ENCODE measurements around the gene SRRM5. TPM values are rescaled to one million over a fixed set of nuclear protein-coding genes. Genes with fewer than 3 reads are reported as not detected.

The SRRM5 gene
- total and polyA plus RNA-seq, 2 experiments from 2014 or later: 0.08 TPM; not detected in 1

DNA sequence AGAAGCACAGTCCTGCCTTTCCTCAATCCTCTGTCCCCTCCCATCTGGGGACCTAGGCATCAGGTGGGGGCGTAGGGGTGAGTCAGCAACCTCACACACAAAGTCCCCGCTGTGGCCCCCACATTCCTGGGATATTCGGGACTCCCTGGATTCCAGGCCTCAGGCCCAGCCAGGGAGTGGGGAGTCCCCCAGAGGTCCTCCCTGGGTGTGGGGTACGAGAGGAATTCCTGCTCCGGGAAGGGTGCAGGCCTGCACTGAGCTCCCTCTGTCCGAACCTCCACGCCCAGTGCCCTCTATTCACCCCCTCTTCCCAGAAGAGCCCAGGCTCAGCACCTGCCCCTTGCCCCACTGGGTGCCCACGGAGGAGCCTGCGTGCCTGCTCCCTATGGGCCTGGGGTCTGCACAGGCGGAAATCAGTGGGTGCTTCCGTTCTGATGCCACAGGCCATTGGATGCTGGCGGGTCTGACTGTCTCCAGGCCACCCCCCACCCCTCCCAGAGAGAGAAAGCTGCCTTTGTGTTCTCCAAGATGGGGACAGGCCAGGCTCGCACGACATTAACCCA, 24.3 kb downstream of the SRRM5 start:
- H3K79me2 ChIP-seq (replicated peaks; ENCODE audit: insufficient read depth): no peaks in the 10 kb centered on the region
- Mint-ChIP-seq H3K36me3 (ENCODE audit: low read depth) (peaks cover 11% of the 10 kb centered on the region; the same call in 2 of the 3 replicates), H3K27ac (no peak overlapping the region), H3K4me3 (peak overlapping the region; percentile 58), H3K27me3 (ENCODE audit: insufficient read depth, low read depth, poor library complexity) (peaks cover 56% of the 10 kb centered on the region), H3K4me1 (peaks cover 32% of the 10 kb centered on the region), H3K9me3 (peaks cover 3% of the 10 kb centered on the region; the same call in 1 of the 3 replicates)
- H3K36me3 ChIP-seq (ENCODE audit: insufficient read depth): no peaks in the 10 kb centered on the region
- peaks cover 33% of the 10 kb centered on the region for H3K4me1 ChIP-seq (ENCODE audit: insufficient read depth)
- peaks cover 9% of the 10 kb centered on the region; the same call in 1 of the 2 replicates for H4K20me1 ChIP-seq (replicated peaks; ENCODE audit: insufficient read depth)
- H3F3A ChIP-seq (replicated peaks; ENCODE audit: low read depth): 0 out of 2 replicates have a peak, but pooled peaks cover 3% of the 10 kb centered on the region
- peak; percentile 90 for DNase-seq (ENCODE audit: low spot score)
- peak overlapping the region; percentile 99 for H3K4me2 ChIP-seq
- peak; percentile 60 for ATAC-seq
- TF ChIP-seq EZH2 (IDR thresholded peaks at IDR 0.05; ENCODE audit: low read depth, unreplicated experiment) (no peak), CREB1 (CRISPR knock-in tag; IDR thresholded peaks at IDR 0.05; ENCODE audit: low read depth) (0 out of 2 replicates have a peak, but pooled peaks have one; percentile 3)
- TF ChIP-seq, protein P1, sequence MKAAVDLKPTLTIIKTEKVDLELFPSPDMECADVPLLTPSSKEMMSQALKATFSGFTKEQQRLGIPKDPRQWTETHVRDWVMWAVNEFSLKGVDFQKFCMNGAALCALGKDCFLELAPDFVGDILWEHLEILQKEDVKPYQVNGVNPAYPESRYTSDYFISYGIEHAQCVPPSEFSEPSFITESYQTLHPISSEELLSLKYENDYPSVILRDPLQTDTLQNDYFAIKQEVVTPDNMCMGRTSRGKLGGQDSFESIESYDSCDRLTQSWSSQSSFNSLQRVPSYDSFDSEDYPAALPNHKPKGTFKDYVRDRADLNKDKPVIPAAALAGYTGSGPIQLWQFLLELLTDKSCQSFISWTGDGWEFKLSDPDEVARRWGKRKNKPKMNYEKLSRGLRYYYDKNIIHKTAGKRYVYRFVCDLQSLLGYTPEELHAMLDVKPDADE (IDR thresholded peaks at IDR 0.05): no peak
- H3K27me3 ChIP-seq (ENCODE audit: insufficient read depth): peaks cover 37% of the 10 kb centered on the region
- H3K4me3 ChIP-seq: peak overlapping the region; percentile 83
- no peak overlapping the region for H2AFZ ChIP-seq
- H3K9me2 ChIP-seq (ENCODE audit: insufficient read depth): no peaks in the 10 kb centered on the region
- 0 out of 2 replicates have a peak overlapping the region, but pooled peaks have one; percentile 45 for H3K27ac ChIP-seq (ENCODE audit: low read depth)

DNA sequence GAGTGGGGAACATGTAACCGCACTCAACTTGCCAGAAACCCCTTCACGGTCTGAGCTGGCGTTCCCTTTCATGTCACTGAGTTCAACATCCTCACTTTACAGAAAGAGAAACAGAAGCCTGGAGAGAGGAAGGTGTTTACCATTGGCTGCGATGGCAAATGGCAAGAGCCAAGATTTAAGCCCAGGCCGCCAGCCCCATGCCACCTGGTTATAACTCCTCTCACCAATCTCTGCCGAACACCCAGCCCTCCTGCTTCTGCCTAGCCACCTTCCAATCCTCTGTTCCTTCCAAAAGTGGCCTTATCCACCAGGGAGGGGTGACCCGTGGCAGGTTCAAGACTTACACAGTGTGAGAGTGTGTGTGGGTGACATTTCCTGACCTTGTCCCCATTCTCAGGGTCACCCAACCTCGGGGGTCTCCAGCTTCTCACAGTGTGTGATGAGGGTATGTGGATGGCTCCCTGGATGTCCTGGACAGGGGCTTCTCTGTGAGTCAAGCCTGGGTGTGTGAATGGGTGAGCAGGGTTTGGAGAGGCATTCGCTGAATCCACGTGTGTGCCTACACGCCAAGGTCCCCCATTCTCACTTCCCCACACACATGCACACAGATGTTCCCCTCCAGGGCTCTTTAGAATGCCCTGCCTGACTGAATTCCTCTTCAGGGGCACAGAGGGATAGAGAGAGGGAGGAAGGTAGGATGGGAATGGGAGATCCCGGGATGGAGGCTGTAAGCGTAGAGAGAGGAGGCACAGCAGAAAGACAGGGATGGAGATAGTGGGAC, 26.5 kb downstream of the SRRM5 start:
- Histone ChIP-seq H3K79me2 (replicated peaks; ENCODE audit: insufficient read depth) (no peaks in the 10 kb centered on the region), H2AFZ (no peak overlapping the region), H3K4me3 (peak overlapping the region; percentile 64), H3F3A (replicated peaks; ENCODE audit: low read depth) (0 out of 2 replicates have a peak, but pooled peaks cover 3% of the 10 kb centered on the region), H4K20me1 (replicated peaks; ENCODE audit: insufficient read depth) (peaks cover 4% of the 10 kb centered on the region; the same call in 1 of the 2 replicates), H3K4me2 (peak overlapping the region; percentile 83), H3K4me1 (ENCODE audit: insufficient read depth) (peaks cover 33% of the 10 kb centered on the region), H3K36me3 (ENCODE audit: insufficient read depth) (no peaks in the 10 kb centered on the region), H3K27me3 (ENCODE audit: insufficient read depth) (peaks cover 52% of the 10 kb centered on the region), H3K9me2 (ENCODE audit: insufficient read depth) (no peaks in the 10 kb centered on the region), H3K27ac (ENCODE audit: low read depth) (no peak overlapping the region)
- H3K4me1 Mint-ChIP-seq: peaks cover 33% of the 10 kb centered on the region
- peaks cover 6% of the 10 kb centered on the region; the same call in 2 of the 3 replicates for H3K9me3 Mint-ChIP-seq
- peaks cover 13% of the 10 kb centered on the region; the same call in 2 of the 3 replicates for H3K36me3 Mint-ChIP-seq (ENCODE audit: low read depth)
- no peak overlapping the region for H3K27ac Mint-ChIP-seq
- peak overlapping the region; percentile 84 for H3K4me3 Mint-ChIP-seq
- H3K27me3 Mint-ChIP-seq (ENCODE audit: insufficient read depth, low read depth, poor library complexity): peaks cover 60% of the 10 kb centered on the region
- DNase-seq (ENCODE audit: low spot score) (no peak), ATAC-seq (no peak)
- TF ChIP-seq, protein P2, sequence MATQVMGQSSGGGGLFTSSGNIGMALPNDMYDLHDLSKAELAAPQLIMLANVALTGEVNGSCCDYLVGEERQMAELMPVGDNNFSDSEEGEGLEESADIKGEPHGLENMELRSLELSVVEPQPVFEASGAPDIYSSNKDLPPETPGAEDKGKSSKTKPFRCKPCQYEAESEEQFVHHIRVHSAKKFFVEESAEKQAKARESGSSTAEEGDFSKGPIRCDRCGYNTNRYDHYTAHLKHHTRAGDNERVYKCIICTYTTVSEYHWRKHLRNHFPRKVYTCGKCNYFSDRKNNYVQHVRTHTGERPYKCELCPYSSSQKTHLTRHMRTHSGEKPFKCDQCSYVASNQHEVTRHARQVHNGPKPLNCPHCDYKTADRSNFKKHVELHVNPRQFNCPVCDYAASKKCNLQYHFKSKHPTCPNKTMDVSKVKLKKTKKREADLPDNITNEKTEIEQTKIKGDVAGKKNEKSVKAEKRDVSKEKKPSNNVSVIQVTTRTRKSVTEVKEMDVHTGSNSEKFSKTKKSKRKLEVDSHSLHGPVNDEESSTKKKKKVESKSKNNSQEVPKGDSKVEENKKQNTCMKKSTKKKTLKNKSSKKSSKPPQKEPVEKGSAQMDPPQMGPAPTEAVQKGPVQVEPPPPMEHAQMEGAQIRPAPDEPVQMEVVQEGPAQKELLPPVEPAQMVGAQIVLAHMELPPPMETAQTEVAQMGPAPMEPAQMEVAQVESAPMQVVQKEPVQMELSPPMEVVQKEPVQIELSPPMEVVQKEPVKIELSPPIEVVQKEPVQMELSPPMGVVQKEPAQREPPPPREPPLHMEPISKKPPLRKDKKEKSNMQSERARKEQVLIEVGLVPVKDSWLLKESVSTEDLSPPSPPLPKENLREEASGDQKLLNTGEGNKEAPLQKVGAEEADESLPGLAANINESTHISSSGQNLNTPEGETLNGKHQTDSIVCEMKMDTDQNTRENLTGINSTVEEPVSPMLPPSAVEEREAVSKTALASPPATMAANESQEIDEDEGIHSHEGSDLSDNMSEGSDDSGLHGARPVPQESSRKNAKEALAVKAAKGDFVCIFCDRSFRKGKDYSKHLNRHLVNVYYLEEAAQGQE (IDR thresholded peaks at IDR 0.05; ENCODE audit: unreplicated experiment): no peak
- TF ChIP-seq JUNB (IDR thresholded peaks at IDR 0.05; ENCODE audit: unreplicated experiment): no peak
- TF ChIP-seq, protein P3, sequence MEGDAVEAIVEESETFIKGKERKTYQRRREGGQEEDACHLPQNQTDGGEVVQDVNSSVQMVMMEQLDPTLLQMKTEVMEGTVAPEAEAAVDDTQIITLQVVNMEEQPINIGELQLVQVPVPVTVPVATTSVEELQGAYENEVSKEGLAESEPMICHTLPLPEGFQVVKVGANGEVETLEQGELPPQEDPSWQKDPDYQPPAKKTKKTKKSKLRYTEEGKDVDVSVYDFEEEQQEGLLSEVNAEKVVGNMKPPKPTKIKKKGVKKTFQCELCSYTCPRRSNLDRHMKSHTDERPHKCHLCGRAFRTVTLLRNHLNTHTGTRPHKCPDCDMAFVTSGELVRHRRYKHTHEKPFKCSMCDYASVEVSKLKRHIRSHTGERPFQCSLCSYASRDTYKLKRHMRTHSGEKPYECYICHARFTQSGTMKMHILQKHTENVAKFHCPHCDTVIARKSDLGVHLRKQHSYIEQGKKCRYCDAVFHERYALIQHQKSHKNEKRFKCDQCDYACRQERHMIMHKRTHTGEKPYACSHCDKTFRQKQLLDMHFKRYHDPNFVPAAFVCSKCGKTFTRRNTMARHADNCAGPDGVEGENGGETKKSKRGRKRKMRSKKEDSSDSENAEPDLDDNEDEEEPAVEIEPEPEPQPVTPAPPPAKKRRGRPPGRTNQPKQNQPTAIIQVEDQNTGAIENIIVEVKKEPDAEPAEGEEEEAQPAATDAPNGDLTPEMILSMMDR (conservative IDR thresholded peaks at IDR 0.05; ENCODE audit: low read depth in 2 of 2): no peak
